PFSK-1 (cell line): Measurements from ENCODE around the gene LILRB1.

Experiments
- FOXP2 ChIP-seq: optimal IDR thresholded peaks from 2 replicates; pipeline ENCODE3; 2011; ENCODE audit warnings: borderline replicate concordance, control low read depth, inconsistent platforms; ENCODE audit not compliant: insufficient read depth; ENCODE audit errors: extremely low read length, extremely low read depth
- POLR2AphosphoS5 ChIP-seq: IDR thresholded peaks from 2 replicates; pipeline ENCODE4 v1.6.1; 2012; ENCODE audit warnings: low read depth, mild to moderate bottlenecking, control low read depth, low read length, moderate library complexity
- SIN3A ChIP-seq: IDR thresholded peaks from 2 replicates; pipeline ENCODE4 v1.6.1; 2012; ENCODE audit warnings: mild to moderate bottlenecking, low read length, moderate library complexity, borderline replicate concordance; ENCODE audit not compliant: insufficient read depth
- TAF1 ChIP-seq: IDR thresholded peaks from 2 replicates; pipeline ENCODE4 v1.6.1; 2012; ENCODE audit warnings: low read length, control low read depth, borderline replicate concordance; ENCODE audit not compliant: insufficient read depth
- TF ChIP-seq, protein P1 (sequence below), 2 experiments: IDR thresholded peaks; 2 replicates each; pipeline versions ENCODE4 v1.6.1 to v1.8.0; 2011 to 2012; ENCODE audit warnings: low read depth in 2 of 2, low read length in 2 of 2, control low read depth in 1 of 2, inconsistent platforms in 1 of 2, mild to moderate bottlenecking in 1 of 2, moderate library complexity in 1 of 2; ENCODE audit not compliant: insufficient read depth in 1 of 2

The LILRB1 gene

DNA sequence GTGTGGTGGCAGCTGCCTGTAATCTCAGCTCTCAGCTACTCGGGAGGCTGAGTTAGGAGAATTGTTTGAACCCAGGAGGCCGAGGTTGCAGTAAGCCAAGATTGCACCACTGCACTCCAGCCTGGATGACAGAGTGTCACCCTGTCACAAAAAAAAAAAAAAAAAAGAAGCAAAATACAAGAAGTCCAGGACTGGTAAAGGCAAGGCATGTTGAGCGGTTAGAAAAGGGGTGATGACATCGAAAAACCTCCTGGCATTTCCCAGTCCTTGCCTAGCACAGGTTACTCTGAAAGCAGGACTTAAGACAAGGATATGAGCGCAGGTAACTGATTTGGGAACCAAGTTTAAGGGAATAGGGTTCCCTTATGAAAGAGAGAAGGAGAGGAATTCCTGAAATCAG, 30.0 kb downstream of the LILRB1 start:
- TF ChIP-seq, protein P1, sequence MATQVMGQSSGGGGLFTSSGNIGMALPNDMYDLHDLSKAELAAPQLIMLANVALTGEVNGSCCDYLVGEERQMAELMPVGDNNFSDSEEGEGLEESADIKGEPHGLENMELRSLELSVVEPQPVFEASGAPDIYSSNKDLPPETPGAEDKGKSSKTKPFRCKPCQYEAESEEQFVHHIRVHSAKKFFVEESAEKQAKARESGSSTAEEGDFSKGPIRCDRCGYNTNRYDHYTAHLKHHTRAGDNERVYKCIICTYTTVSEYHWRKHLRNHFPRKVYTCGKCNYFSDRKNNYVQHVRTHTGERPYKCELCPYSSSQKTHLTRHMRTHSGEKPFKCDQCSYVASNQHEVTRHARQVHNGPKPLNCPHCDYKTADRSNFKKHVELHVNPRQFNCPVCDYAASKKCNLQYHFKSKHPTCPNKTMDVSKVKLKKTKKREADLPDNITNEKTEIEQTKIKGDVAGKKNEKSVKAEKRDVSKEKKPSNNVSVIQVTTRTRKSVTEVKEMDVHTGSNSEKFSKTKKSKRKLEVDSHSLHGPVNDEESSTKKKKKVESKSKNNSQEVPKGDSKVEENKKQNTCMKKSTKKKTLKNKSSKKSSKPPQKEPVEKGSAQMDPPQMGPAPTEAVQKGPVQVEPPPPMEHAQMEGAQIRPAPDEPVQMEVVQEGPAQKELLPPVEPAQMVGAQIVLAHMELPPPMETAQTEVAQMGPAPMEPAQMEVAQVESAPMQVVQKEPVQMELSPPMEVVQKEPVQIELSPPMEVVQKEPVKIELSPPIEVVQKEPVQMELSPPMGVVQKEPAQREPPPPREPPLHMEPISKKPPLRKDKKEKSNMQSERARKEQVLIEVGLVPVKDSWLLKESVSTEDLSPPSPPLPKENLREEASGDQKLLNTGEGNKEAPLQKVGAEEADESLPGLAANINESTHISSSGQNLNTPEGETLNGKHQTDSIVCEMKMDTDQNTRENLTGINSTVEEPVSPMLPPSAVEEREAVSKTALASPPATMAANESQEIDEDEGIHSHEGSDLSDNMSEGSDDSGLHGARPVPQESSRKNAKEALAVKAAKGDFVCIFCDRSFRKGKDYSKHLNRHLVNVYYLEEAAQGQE (IDR thresholded peaks at IDR 0.05; ENCODE audit: insufficient read depth in 1 of 2, low read depth in 2 of 2, low read length in 2 of 2): no peak
- no peak for TF ChIP-seq POLR2AphosphoS5
- no peak for TF ChIP-seq TAF1
- TF ChIP-seq SIN3A: no peak
- no peak for TF ChIP-seq FOXP2

DNA sequence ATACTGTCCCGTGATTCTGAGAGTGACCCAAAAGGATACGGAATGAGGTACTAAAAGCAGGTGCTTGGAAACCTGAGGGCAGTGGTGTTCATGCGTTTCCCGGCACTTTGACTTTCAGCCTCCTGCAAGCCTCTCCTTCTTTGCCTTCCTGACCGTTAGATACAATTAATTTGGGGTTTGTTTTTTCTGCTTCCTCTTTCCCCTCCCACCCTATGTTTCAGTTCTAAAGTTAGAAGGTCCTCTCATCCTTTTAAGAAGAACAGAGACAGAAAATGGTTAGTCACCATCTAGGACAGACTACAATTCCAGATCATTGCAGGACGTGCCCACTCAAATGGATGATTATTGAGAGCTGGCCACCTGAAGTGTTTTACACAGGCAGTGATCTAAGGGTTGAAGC, 30.7 kb downstream of the LILRB1 start:
- TF ChIP-seq TAF1 (no peak), POLR2AphosphoS5 (no peak), SIN3A (no peak), FOXP2 (no peak)
- TF ChIP-seq, protein P1 (IDR thresholded peaks at IDR 0.05; ENCODE audit: insufficient read depth in 1 of 2, low read depth in 2 of 2, low read length in 2 of 2): no peak

DNA sequence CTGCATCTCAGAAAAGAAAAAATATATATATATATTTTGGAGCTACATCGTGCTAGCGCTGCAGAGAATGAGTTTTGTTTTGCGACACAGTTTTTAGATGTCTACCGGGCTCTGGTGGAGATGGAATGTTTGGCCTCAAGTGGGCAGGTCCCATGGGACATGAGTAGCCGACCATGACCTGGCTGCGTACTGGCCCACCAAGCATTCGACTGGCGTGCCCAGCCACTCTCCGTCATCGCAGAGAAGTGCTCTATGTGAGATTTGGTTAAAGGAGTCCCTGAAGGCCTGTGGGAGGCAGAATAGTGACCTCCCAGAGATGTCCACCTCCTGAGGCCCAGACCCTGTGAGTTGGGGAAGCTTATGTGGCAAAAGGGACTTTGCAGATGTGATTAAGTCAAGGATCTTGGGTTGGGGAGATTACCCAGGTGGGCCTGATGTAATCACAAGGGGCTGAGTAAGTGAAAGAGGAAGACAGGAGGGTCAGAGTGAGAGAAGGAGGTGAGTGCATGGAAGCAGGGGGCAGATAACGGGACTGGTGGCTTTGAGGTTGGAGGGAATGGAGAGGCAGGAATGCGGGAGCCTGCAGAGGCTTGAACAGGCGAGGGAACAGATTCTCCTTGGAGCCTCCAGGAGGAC, 31.7 kb downstream of the LILRB1 start:
- TF ChIP-seq POLR2AphosphoS5 (no peak), FOXP2 (no peak), TAF1 (no peak), SIN3A (no peak)
- TF ChIP-seq, protein P1 (IDR thresholded peaks at IDR 0.05; ENCODE audit: insufficient read depth in 1 of 2, low read depth in 2 of 2, low read length in 2 of 2): no peak

DNA sequence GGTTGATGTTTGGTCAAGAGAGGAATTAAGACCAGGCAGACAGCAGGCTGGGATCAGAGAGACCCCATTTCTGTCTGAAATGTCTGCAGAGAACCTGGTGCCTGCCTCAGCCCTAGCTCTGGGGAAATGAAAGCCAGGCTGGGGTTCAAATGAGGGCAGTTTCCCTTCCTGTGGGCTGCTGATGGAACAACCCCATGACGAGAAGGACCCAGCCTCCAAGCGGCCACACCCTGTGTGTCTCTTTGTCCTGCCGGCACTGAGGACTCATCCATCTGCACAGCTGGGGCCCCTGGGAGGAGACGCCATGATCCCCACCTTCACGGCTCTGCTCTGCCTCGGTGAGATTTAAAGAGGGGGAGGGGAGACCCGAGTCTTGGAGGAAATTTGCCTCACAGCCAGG, 32.4 kb downstream of the LILRB1 start, which contains the start of gene LILRB4:
Gene LILRB4 (plus strand): TSS at position 256 of the 400 bp plus-strand sequence. CDS start 49 bp downstream, at position 305.
- TF ChIP-seq, protein P1 (IDR thresholded peaks at IDR 0.05; ENCODE audit: insufficient read depth in 1 of 2, low read depth in 2 of 2, low read length in 2 of 2): no peak
- TF ChIP-seq SIN3A (no peak), POLR2AphosphoS5 (no peak), FOXP2 (no peak), TAF1 (no peak)

DNA sequence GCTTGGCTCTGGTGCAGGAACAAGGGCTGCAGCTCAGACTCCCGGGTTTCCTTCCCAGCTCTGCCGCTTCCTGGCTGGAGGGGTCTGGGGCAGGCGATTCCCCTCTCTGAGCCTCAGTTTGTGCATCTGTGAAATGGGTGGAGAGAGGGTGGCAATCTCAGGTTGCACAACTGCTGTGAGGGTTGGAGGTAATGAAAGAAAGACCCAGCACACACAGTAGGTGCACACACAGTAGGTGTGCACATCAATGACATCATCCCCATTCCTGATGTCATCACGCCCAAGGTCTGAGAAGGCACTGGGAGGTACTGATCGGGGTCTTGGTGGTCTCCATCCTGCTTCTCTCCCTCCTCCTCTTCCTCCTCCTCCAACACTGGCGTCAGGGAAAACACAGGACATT, 35.2 kb downstream of the LILRB1 start:
- TF ChIP-seq SIN3A: no peak
- no peak for TF ChIP-seq FOXP2
